GM12878 (cell line): ENCODE measurements around the gene THAP7.

Experiments used
- CBX5 ChIP-seq: sonication (generic); IDR thresholded peaks from 2 replicates; pipeline ENCODE4 v1.6.1; 2016; ENCODE audit warnings: low read depth, moderate library complexity, mild to moderate bottlenecking, inconsistent platforms
- CTCF ChIP-seq, 3 experiments: IDR thresholded peaks in 2 of 3; conservative IDR thresholded peaks in 1 of 3; 2 replicates each; pipeline ENCODE4 v1.5.1; 2011; ENCODE audit warnings: low read depth in 3 of 3, low read length in 3 of 3, mild to moderate bottlenecking in 3 of 3, control low read depth in 2 of 3, moderate library complexity in 2 of 3, inconsistent platforms in 1 of 3, mixed read lengths in 1 of 3; ENCODE audit not compliant: control insufficient read depth in 2 of 3, insufficient read depth in 1 of 3; ENCODE audit errors: extremely low read depth in 1 of 3
- MXI1 ChIP-seq: fragments of 150-350 bp; IDR thresholded peaks from 2 replicates; pipeline ENCODE4 v1.6.1; 2011; ENCODE audit warnings: low read depth, mild to moderate bottlenecking, inconsistent platforms, low read length, improper control_type of control experiment
- SMARCA5 ChIP-seq: fragments of 450-650 bp; IDR thresholded peaks from 2 replicates; pipeline ENCODE4 v1.6.1; 2017; ENCODE audit warnings: mild to moderate bottlenecking
- YY1 ChIP-seq: IDR thresholded peaks from 2 replicates; pipeline ENCODE4 v1.6.1; 2011; ENCODE audit warnings: low read depth, mild to moderate bottlenecking, low read length

- no peak for TF ChIP-seq CBX5
- TF ChIP-seq MXI1 = no peak
- no peak for TF ChIP-seq SMARCA5
- no peak for TF ChIP-seq YY1
- no peak for TF ChIP-seq CTCF (IDR thresholded peaks at IDR 0.05 in 2 of 3, conservative IDR thresholded peaks at IDR 0.05 in 1 of 3; ENCODE audit: control insufficient read depth in 2 of 3, extremely low read depth in 1 of 3, insufficient read depth in 1 of 3, low read depth in 3 of 3, low read length in 3 of 3)
Observed at GRCh38 chr22:21013657-21014201, 11.8 kb upstream of the THAP7 start.
